ENCODE measurements around the gene F9.

Gene F9

DNA sequence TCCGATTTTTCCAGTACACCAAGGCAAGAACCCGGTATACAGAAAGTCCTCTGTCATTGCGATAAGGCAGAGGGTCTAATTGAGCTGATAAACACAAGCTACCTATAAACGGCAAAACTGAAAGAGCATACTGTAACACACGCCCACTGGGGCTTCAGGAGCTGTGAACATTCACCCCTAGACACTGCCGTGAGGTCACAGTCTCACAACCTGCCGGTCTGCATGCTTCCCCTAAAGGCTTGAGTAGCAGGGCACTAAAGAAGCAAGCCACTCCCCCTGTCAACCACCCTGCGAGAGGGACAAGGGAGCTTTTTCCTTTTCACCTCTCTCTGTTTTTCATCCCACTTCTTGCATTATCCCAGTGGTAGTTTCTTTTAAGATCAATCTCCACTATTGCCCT is 22.4 kb upstream of the F9 start:
- TF ChIP-seq, protein P1, sequence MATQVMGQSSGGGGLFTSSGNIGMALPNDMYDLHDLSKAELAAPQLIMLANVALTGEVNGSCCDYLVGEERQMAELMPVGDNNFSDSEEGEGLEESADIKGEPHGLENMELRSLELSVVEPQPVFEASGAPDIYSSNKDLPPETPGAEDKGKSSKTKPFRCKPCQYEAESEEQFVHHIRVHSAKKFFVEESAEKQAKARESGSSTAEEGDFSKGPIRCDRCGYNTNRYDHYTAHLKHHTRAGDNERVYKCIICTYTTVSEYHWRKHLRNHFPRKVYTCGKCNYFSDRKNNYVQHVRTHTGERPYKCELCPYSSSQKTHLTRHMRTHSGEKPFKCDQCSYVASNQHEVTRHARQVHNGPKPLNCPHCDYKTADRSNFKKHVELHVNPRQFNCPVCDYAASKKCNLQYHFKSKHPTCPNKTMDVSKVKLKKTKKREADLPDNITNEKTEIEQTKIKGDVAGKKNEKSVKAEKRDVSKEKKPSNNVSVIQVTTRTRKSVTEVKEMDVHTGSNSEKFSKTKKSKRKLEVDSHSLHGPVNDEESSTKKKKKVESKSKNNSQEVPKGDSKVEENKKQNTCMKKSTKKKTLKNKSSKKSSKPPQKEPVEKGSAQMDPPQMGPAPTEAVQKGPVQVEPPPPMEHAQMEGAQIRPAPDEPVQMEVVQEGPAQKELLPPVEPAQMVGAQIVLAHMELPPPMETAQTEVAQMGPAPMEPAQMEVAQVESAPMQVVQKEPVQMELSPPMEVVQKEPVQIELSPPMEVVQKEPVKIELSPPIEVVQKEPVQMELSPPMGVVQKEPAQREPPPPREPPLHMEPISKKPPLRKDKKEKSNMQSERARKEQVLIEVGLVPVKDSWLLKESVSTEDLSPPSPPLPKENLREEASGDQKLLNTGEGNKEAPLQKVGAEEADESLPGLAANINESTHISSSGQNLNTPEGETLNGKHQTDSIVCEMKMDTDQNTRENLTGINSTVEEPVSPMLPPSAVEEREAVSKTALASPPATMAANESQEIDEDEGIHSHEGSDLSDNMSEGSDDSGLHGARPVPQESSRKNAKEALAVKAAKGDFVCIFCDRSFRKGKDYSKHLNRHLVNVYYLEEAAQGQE (IDR thresholded peaks at IDR 0.05; ENCODE audit: insufficient read depth in 1 of 2, low read depth in 2 of 2, low read length in 2 of 2): no peak
- TF ChIP-seq SIN3A (IDR thresholded peaks at IDR 0.05; ENCODE audit: borderline replicate concordance, insufficient read depth, low read length) (no peak), FOXP2 (optimal IDR thresholded peaks at IDR 0.05; ENCODE audit: borderline replicate concordance, extremely low read depth, extremely low read length, insufficient read depth) (no peak), POLR2AphosphoS5 (IDR thresholded peaks at IDR 0.05; ENCODE audit: low read depth, low read length) (no peak), TAF1 (IDR thresholded peaks at IDR 0.05; ENCODE audit: borderline replicate concordance, insufficient read depth, low read length) (no peak)

- TF ChIP-seq TAF1 (IDR thresholded peaks at IDR 0.05; ENCODE audit: borderline replicate concordance, insufficient read depth, low read length) (no peak), POLR2AphosphoS5 (IDR thresholded peaks at IDR 0.05; ENCODE audit: low read depth, low read length) (no peak)
Observed at GRCh38 chrX:139518475-139518874, 12.1 kb upstream of the F9 start.

DNA sequence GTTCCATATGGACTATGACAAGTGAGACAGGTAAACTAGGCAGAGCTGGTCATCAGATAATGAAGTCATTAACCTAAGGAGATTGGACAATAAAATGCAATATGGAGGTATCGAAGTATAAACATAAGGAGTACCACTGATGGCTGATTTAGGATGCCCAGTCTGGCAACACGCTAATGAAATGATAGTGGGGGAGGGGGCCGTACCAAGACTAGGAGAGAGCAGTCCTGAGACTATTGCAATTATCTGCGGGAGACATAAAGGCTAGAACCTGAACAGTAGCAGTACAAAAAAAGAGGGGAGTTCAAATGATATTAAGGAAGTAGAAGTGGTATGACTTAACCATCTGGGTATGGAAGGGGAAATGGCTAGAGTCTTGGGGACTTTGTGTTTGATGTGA is 2.3 kb downstream of the F9 start:
- TF ChIP-seq POLR2AphosphoS5 (IDR thresholded peaks at IDR 0.05; ENCODE audit: low read depth, low read length) (no peak), TAF1 (IDR thresholded peaks at IDR 0.05; ENCODE audit: borderline replicate concordance, insufficient read depth, low read length) (no peak), SIN3A (IDR thresholded peaks at IDR 0.05; ENCODE audit: borderline replicate concordance, insufficient read depth, low read length) (no peak)
- TF ChIP-seq, protein P1 (IDR thresholded peaks at IDR 0.05; ENCODE audit: insufficient read depth in 1 of 2, low read depth in 2 of 2, low read length in 2 of 2): no peak

GRCh38 chrX:139533444-139533843 is 2.9 kb downstream of the F9 start:
- TF ChIP-seq FOXP2 (optimal IDR thresholded peaks at IDR 0.05; ENCODE audit: borderline replicate concordance, extremely low read depth, extremely low read length, insufficient read depth) (no peak), TAF1 (IDR thresholded peaks at IDR 0.05; ENCODE audit: borderline replicate concordance, insufficient read depth, low read length) (no peak), SIN3A (IDR thresholded peaks at IDR 0.05; ENCODE audit: borderline replicate concordance, insufficient read depth, low read length) (no peak)

- TF ChIP-seq FOXP2 (optimal IDR thresholded peaks at IDR 0.05; ENCODE audit: borderline replicate concordance, extremely low read depth, extremely low read length, insufficient read depth) (no peak), POLR2AphosphoS5 (IDR thresholded peaks at IDR 0.05; ENCODE audit: low read depth, low read length) (no peak), SIN3A (IDR thresholded peaks at IDR 0.05; ENCODE audit: borderline replicate concordance, insufficient read depth, low read length) (no peak), TAF1 (IDR thresholded peaks at IDR 0.05; ENCODE audit: borderline replicate concordance, insufficient read depth, low read length) (no peak)
- TF ChIP-seq, protein P1 (IDR thresholded peaks at IDR 0.05; ENCODE audit: insufficient read depth in 1 of 2, low read depth in 2 of 2, low read length in 2 of 2): no peak
Observed at GRCh38 chrX:139538907-139539790, 8.6 kb downstream of the F9 start.

DNA sequence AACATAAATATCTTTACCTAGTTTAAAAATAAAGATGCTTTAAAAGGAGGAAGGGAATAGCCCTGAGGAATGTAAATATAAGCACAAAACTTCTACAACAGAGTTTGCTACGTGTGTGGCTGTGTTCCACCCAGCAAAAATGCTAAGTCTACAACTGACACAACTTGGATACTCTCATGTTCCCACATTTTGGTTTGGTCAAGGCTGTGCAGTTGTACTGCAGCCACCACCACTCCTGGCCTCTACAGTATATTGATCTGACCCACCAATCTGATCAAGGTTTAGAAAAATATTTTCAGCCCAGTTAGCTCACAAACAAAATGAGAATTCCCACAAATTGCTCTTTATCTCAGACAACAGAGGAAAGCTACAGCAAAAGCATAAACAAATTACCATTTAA is 12.1 kb downstream of the F9 start:
- TF ChIP-seq TAF1 (IDR thresholded peaks at IDR 0.05; ENCODE audit: borderline replicate concordance, insufficient read depth, low read length) (no peak), SIN3A (IDR thresholded peaks at IDR 0.05; ENCODE audit: borderline replicate concordance, insufficient read depth, low read length) (no peak), FOXP2 (optimal IDR thresholded peaks at IDR 0.05; ENCODE audit: borderline replicate concordance, extremely low read depth, extremely low read length, insufficient read depth) (no peak), POLR2AphosphoS5 (IDR thresholded peaks at IDR 0.05; ENCODE audit: low read depth, low read length) (no peak)
- TF ChIP-seq, protein P1 (IDR thresholded peaks at IDR 0.05; ENCODE audit: insufficient read depth in 1 of 2, low read depth in 2 of 2, low read length in 2 of 2): no peak

Measured in PFSK-1 (cell line).